ENCODE results near the gene ADRA2B.

The ADRA2B gene

GRCh38 chr2:96157649-96158553 lies 41.5 kb upstream of the ADRA2B start:
- no peak for TF ChIP-seq EP300 (IDR thresholded peaks at IDR 0.05; ENCODE audit: borderline replicate concordance)

- no peak for TF ChIP-seq NFIC (IDR thresholded peaks at IDR 0.05)
- no peak for TF ChIP-seq TCF12 (IDR thresholded peaks at IDR 0.05; ENCODE audit: low read depth)
- no peak for TF ChIP-seq FOXM1 (IDR thresholded peaks at IDR 0.05; ENCODE audit: borderline replicate concordance, low read depth)
- TF ChIP-seq EGR1 (IDR thresholded peaks at IDR 0.05): no peak
- no peak for TF ChIP-seq YY1 (IDR thresholded peaks at IDR 0.05; ENCODE audit: low read depth)
- no peak for TF ChIP-seq MAX (IDR thresholded peaks at IDR 0.05)
- TF ChIP-seq, protein P1, sequence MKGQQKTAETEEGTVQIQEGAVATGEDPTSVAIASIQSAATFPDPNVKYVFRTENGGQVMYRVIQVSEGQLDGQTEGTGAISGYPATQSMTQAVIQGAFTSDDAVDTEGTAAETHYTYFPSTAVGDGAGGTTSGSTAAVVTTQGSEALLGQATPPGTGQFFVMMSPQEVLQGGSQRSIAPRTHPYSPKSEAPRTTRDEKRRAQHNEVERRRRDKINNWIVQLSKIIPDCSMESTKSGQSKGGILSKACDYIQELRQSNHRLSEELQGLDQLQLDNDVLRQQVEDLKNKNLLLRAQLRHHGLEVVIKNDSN (IDR thresholded peaks at IDR 0.05): no peak
- no peak for TF ChIP-seq TAF1 (IDR thresholded peaks at IDR 0.05; ENCODE audit: low read depth)
- no peak for TF ChIP-seq ZBTB7A (IDR thresholded peaks at IDR 0.05; ENCODE audit: low read depth)
- TF ChIP-seq CEBPB (IDR thresholded peaks at IDR 0.05): no peak
- no peak for TF ChIP-seq EP300 (IDR thresholded peaks at IDR 0.05; ENCODE audit: borderline replicate concordance)
Measured at GRCh38 chr2:96156926-96157648, 40.7 kb upstream of the ADRA2B start.

- TF ChIP-seq YY1 (IDR thresholded peaks at IDR 0.05; ENCODE audit: low read depth): no peak
Measured at GRCh38 chr2:96156011-96156820, 39.8 kb upstream of the ADRA2B start.

DNA sequence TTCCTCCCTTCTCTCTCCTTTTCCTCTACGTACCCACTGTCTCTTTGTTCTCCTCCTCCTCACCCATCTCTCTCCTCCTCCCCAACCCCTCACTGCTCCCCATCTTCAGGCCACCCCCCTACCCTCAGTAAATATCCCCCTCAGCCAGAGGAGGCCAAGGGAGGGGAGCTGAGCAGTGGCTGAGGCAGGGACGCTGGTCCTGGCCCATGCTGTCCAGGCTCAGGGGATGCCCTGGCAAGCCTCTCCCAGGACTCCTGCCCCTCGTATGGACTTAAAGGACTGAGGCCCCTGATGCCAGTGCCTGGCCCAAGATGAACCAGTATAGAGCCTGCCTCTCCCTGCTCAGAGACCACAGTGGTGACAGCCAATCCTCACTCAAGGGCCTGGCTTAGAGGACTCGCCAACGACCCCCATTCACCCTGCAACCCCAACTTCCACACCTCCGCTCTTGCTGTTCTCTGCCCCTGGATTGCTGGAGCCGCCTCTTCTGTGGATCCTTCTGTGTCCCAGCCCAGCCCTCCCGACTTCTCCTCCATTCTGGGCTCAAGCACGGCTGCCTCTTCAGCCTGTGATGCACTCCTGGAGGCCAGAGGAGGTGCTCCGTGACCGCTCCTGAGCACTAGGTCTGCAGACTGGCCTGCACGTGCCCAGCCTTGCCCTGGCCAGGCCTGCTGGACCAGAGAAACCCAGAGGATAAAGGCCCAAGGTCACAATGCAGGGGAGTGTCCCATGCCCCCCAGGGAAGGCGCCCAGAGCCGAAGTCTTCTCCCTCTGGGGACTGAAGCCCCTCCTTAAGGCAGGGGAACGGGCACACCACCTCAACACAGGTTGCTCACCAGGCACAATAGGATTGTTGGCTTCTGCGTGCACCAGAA lies 38.4 kb upstream of the ADRA2B start:
- TF ChIP-seq EP300 (IDR thresholded peaks at IDR 0.05; ENCODE audit: borderline replicate concordance) (no peak), NFIC (IDR thresholded peaks at IDR 0.05) (no peak), TCF12 (IDR thresholded peaks at IDR 0.05; ENCODE audit: low read depth) (no peak), TAF1 (IDR thresholded peaks at IDR 0.05; ENCODE audit: low read depth) (no peak), EGR1 (IDR thresholded peaks at IDR 0.05) (no peak), YY1 (IDR thresholded peaks at IDR 0.05; ENCODE audit: low read depth) (no peak), TEAD4 (IDR thresholded peaks at IDR 0.05) (no peak), MAX (IDR thresholded peaks at IDR 0.05) (no peak), CREB1 (IDR thresholded peaks at IDR 0.05; ENCODE audit: low read depth) (no peak)

- TF ChIP-seq TAF1 (IDR thresholded peaks at IDR 0.05; ENCODE audit: low read depth) (no peak), NFIC (IDR thresholded peaks at IDR 0.05) (no peak), CEBPB (IDR thresholded peaks at IDR 0.05) (no peak), YY1 (IDR thresholded peaks at IDR 0.05; ENCODE audit: low read depth) (no peak), RAD21 (IDR thresholded peaks at IDR 0.05; ENCODE audit: low read depth) (no peak), MAX (IDR thresholded peaks at IDR 0.05) (no peak), CREB1 (IDR thresholded peaks at IDR 0.05; ENCODE audit: low read depth) (no peak), ZBTB7A (IDR thresholded peaks at IDR 0.05; ENCODE audit: low read depth) (no peak), FOXM1 (IDR thresholded peaks at IDR 0.05; ENCODE audit: borderline replicate concordance, low read depth) (no peak), TCF12 (IDR thresholded peaks at IDR 0.05; ENCODE audit: low read depth) (no peak), TEAD4 (IDR thresholded peaks at IDR 0.05) (no peak), EGR1 (IDR thresholded peaks at IDR 0.05) (no peak), EP300 (IDR thresholded peaks at IDR 0.05; ENCODE audit: borderline replicate concordance) (no peak)
- TF ChIP-seq, protein P2, sequence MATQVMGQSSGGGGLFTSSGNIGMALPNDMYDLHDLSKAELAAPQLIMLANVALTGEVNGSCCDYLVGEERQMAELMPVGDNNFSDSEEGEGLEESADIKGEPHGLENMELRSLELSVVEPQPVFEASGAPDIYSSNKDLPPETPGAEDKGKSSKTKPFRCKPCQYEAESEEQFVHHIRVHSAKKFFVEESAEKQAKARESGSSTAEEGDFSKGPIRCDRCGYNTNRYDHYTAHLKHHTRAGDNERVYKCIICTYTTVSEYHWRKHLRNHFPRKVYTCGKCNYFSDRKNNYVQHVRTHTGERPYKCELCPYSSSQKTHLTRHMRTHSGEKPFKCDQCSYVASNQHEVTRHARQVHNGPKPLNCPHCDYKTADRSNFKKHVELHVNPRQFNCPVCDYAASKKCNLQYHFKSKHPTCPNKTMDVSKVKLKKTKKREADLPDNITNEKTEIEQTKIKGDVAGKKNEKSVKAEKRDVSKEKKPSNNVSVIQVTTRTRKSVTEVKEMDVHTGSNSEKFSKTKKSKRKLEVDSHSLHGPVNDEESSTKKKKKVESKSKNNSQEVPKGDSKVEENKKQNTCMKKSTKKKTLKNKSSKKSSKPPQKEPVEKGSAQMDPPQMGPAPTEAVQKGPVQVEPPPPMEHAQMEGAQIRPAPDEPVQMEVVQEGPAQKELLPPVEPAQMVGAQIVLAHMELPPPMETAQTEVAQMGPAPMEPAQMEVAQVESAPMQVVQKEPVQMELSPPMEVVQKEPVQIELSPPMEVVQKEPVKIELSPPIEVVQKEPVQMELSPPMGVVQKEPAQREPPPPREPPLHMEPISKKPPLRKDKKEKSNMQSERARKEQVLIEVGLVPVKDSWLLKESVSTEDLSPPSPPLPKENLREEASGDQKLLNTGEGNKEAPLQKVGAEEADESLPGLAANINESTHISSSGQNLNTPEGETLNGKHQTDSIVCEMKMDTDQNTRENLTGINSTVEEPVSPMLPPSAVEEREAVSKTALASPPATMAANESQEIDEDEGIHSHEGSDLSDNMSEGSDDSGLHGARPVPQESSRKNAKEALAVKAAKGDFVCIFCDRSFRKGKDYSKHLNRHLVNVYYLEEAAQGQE (IDR thresholded peaks at IDR 0.05; ENCODE audit: low read depth): no peak
- TF ChIP-seq, protein P1 (IDR thresholded peaks at IDR 0.05): no peak
Measured at GRCh38 chr2:96153991-96154431, 37.6 kb upstream of the ADRA2B start.

DNA sequence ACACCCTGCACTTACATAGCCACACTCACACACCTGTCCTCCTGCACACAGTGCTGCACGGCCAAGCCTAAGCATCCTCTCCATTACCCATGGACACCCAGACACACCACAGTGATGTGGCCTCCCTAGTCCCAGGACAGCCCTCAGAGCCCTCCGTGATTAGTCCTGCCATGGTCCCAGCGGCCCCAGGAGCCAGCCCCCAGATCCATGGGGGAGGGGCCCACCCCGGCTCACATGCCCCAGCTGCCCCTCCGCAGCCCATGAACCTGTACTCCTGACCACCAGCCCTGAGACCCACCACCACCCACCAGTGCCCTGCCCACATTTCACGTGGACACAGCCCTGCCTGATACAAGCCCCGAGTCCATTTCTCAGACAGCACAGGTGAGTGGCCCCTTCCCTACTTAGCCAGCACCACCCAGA lies 36.9 kb upstream of the ADRA2B start:
- no peak for TF ChIP-seq EGR1 (IDR thresholded peaks at IDR 0.05)
- no peak for TF ChIP-seq YY1 (IDR thresholded peaks at IDR 0.05; ENCODE audit: low read depth)
- TF ChIP-seq ZBTB7A (IDR thresholded peaks at IDR 0.05; ENCODE audit: low read depth): no peak
- TF ChIP-seq TAF1 (IDR thresholded peaks at IDR 0.05; ENCODE audit: low read depth): no peak
- no peak for TF ChIP-seq TEAD4 (IDR thresholded peaks at IDR 0.05)
- no peak for TF ChIP-seq MAX (IDR thresholded peaks at IDR 0.05)
- TF ChIP-seq, protein P1 (IDR thresholded peaks at IDR 0.05): no peak
- TF ChIP-seq TCF12 (IDR thresholded peaks at IDR 0.05; ENCODE audit: low read depth): no peak
- TF ChIP-seq CREB1 (IDR thresholded peaks at IDR 0.05; ENCODE audit: low read depth): no peak
- no peak for TF ChIP-seq EP300 (IDR thresholded peaks at IDR 0.05; ENCODE audit: borderline replicate concordance)
- no peak for TF ChIP-seq NFIC (IDR thresholded peaks at IDR 0.05)
- TF ChIP-seq FOXM1 (IDR thresholded peaks at IDR 0.05; ENCODE audit: borderline replicate concordance, low read depth): no peak
- TF ChIP-seq RAD21 (IDR thresholded peaks at IDR 0.05; ENCODE audit: low read depth): no peak
- TF ChIP-seq, protein P2 (IDR thresholded peaks at IDR 0.05; ENCODE audit: low read depth): no peak
- TF ChIP-seq CEBPB (IDR thresholded peaks at IDR 0.05): no peak
